Measurements from ENCODE around the gene SMC6.

DNA sequence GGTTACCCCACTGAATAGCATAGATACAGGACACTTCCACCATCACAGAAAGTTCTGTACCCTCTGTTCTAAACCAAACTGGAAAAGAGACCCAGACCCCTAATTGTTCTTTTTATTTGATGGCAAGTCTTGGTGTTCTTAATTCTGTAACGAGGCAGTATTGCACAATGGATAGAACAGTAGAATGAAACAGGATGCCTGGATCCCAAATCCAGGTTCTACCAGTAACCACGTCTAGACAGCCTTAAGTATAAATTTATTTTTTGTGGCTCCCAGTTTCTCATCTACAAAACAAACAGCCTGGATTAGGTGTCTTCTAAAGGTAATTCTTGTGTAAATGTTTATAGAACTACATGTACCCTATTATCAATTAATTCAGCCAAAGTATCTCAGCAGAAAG, 23.7 kb downstream of the SMC6 start:
- TF ChIP-seq POLR2A (IDR thresholded peaks at IDR 0.05) (no peak), EP300 (IDR thresholded peaks at IDR 0.05) (no peak)
- TF ChIP-seq, protein P1, sequence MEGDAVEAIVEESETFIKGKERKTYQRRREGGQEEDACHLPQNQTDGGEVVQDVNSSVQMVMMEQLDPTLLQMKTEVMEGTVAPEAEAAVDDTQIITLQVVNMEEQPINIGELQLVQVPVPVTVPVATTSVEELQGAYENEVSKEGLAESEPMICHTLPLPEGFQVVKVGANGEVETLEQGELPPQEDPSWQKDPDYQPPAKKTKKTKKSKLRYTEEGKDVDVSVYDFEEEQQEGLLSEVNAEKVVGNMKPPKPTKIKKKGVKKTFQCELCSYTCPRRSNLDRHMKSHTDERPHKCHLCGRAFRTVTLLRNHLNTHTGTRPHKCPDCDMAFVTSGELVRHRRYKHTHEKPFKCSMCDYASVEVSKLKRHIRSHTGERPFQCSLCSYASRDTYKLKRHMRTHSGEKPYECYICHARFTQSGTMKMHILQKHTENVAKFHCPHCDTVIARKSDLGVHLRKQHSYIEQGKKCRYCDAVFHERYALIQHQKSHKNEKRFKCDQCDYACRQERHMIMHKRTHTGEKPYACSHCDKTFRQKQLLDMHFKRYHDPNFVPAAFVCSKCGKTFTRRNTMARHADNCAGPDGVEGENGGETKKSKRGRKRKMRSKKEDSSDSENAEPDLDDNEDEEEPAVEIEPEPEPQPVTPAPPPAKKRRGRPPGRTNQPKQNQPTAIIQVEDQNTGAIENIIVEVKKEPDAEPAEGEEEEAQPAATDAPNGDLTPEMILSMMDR (IDR thresholded peaks at IDR 0.05) = no peak
